HepG2 (cell line): ENCODE measurements around the gene KRT77. TPM values are rescaled to one million over a fixed set of nuclear protein-coding genes. Genes with fewer than 3 reads are reported as not detected.

ENCODE experiments used
- ATAC-seq: fragments of 200-7000 bp; cut with Tn5 transposase; 3 replicates; pipeline ENCODE4 v1.9.1; 2020; ENCODE audit warnings: mild to moderate bottlenecking, moderate library complexity
- BruUV-seq: library from RNA; stranded (reverse); fragments of 400-500 nt; replicated peaks from 2 replicates; lab custom pipeline; 2021; lab: Mats Ljungman, UMichigan
- CTCF ChIA-PET: fragments of 300-600 bp; formaldehyde crosslinking; extraction: SDS; loops from one replicate; lab custom pipeline; 2021; ENCODE audit warnings: low total read pairs, inconsistent platforms, low intra/inter-chr PET ratio; lab: Yijun Ruan, JAX
- POLR2A ChIA-PET: fragments of 350-600 bp; sonication (Branson Sonifier 250); formaldehyde crosslinking; loops from one replicate; lab custom pipeline; 2020; ENCODE audit warnings: antibody characterized with exemption, inconsistent platforms; lab: Yijun Ruan, JAX
- DNase-seq: peaks from one replicate; pipeline ENCODE4 v3.0.0-alpha.2; 2015; ENCODE audit warnings: low spot score
- FAIRE-seq: peaks from 3 replicates; lab custom pipeline; 2011; peaks lifted over from hg19 to GRCh38; lab: Jason Lieb, UNC
- H2AFZ ChIP-seq: one replicate; pipeline ENCODE4 v1.6.1; 2011; ENCODE audit warnings: low read length, inconsistent platforms
- H3K27ac ChIP-seq: fragments of 300-600 bp; 3 replicates; pipeline ENCODE4 v1.8.0; 2011; ENCODE audit warnings: mixed run types, mild to moderate bottlenecking, mixed read lengths, low read length, inconsistent platforms; ENCODE audit not compliant: insufficient read depth; ENCODE audit errors: extremely low read length
- H3K27me3 ChIP-seq, 2 experiments: fragments of 200-600 bp in 1 of 2; 2 replicates in 1 of 2; 3 replicates in 1 of 2; pipeline versions ENCODE4 v1.6.0 to v1.8.0; 2011; ENCODE audit warnings: low read length in 2 of 2, mild to moderate bottlenecking in 2 of 2, moderate library complexity in 2 of 2, inconsistent platforms in 1 of 2; ENCODE audit not compliant: insufficient read depth in 2 of 2, control insufficient read depth in 1 of 2
- H3K36me3 ChIP-seq, 2 experiments: fragments of 200-600 bp in 1 of 2; replicated peaks in 1 of 2; 2 replicates in 1 of 2; 3 replicates in 1 of 2; pipeline versions ENCODE4 v1.5.1 to v1.8.0; 2011; ENCODE audit warnings: low read length in 2 of 2, inconsistent platforms in 1 of 2; ENCODE audit not compliant: insufficient read depth in 2 of 2, control insufficient read depth in 1 of 2
- H3K4me1 ChIP-seq: 2 replicates; pipeline ENCODE4 v1.5.1; 2012; ENCODE audit warnings: low read length, inconsistent platforms; ENCODE audit not compliant: insufficient read depth
- H3K4me2 ChIP-seq: 2 replicates; pipeline ENCODE4 v1.6.0; 2011; ENCODE audit warnings: low read depth, low read length, inconsistent platforms
- H3K4me3 ChIP-seq, 3 experiments: fragments of 200-600 bp in 1 of 3; sonication (generic), shearing (Covaris generic) in 1 of 3; replicated peaks in 1 of 3; 2 replicates each; pipeline ENCODE4 v1.5.1; 2011 to 2016; ENCODE audit warnings: low read length in 3 of 3, inconsistent platforms in 2 of 3, low read depth in 2 of 3, mild to moderate bottlenecking in 2 of 3, control low read depth in 1 of 3, mixed read lengths in 1 of 3; ENCODE audit not compliant: insufficient read depth in 1 of 3
- H3K79me2 ChIP-seq: one replicate; pipeline ENCODE4 v1.6.1; 2011; ENCODE audit warnings: low read length, inconsistent platforms; ENCODE audit not compliant: insufficient read depth
- H3K9ac ChIP-seq: 2 replicates; pipeline ENCODE4 v1.6.0; 2011; ENCODE audit warnings: mild to moderate bottlenecking, low read depth, low read length, inconsistent platforms; ENCODE audit not compliant: insufficient read depth
- H3K9me3 ChIP-seq: 2 replicates; pipeline ENCODE4 v1.5.1; 2012; ENCODE audit warnings: mild to moderate bottlenecking, low read length
- H4K20me1 ChIP-seq: 2 replicates; pipeline ENCODE4 v1.6.0; 2011; ENCODE audit warnings: inconsistent platforms, mild to moderate bottlenecking, low read length, moderate library complexity; ENCODE audit not compliant: insufficient read depth
- MYC ChIP-seq: sonication (generic); formaldehyde crosslinking; IDR thresholded peaks from 2 replicates; pipeline ENCODE4 v1.9.0; 2021; ENCODE audit warnings: missing genetic modification reagents, borderline replicate concordance
- RXRB ChIP-seq: IDR thresholded peaks from 2 replicates; pipeline ENCODE4 v1.6.1; 2016; ENCODE audit warnings: borderline replicate concordance, missing genetic modification reagents, missing compliant biosample characterization
- SAFB2 ChIP-seq: sonication (generic); formaldehyde crosslinking; IDR thresholded peaks from 2 replicates; pipeline ENCODE4 v1.5.1; 2020; ENCODE audit warnings: missing genetic modification reagents, low read depth, mild to moderate bottlenecking, borderline replicate concordance
- TARDBP ChIP-seq: sonication (generic); formaldehyde crosslinking; IDR thresholded peaks from 2 replicates; pipeline ENCODE4 v1.8.0; 2022; ENCODE audit warnings: mild to moderate bottlenecking, missing genetic modification reagents
- ZNF383 ChIP-seq: sonication (generic); formaldehyde crosslinking; IDR thresholded peaks from 2 replicates; pipeline ENCODE4 v1.4.0; 2020; ENCODE audit warnings: missing genetic modification reagents, mild to moderate bottlenecking, borderline replicate concordance
- ZNF772 ChIP-seq: sonication (generic); formaldehyde crosslinking; IDR thresholded peaks from 2 replicates; pipeline ENCODE4 v1.5.0; 2020; ENCODE audit warnings: mild to moderate bottlenecking, missing genetic modification reagents
- WGBS: methylation state at CpG from one replicate; pipeline ENCODE4 v1.1.6; 2017; ENCODE audit warnings: low lambda C conversion rate; 5-methylcytosine and 5-hydroxymethylcytosine counted together
- in situ Hi-C: cut with HindIII; loops from 2 replicates; pipeline ENCODE4 v1.10.0; 2017; ENCODE audit warnings: low pct_unique_long_range_greater_than_20kb; ENCODE audit not compliant: extremely low pct_ligation_motif_present
- intact Hi-C: fragments of 100-400 bp; cut with micrococcal nuclease; formaldehyde crosslinking; loops from one replicate; pipeline ENCODE4 v1.10.0; 2022; ENCODE audit not compliant: unreplicated experiment
- polyA plus RNA-seq, 8 experiments: library from polyadenylated mRNA; depleted of rRNA in 3 of 8; stranded (reverse) in 7 of 8; unstranded in 1 of 8; fragments of >200 nt; fragmentation: Illumina TruSeq in 4 of 8; extraction: Trizol in 4 of 8; gene quantifications; 2 replicates each; pipeline versions ENCODE4 v1.2.1 to v1.2.3, GENCODE V29; 2011 to 2016; ENCODE audit warnings: low read depth in 4 of 8, missing spikeins in 1 of 8, mixed read lengths in 1 of 8; ENCODE audit not compliant: insufficient read depth in 1 of 8
- total RNA-seq, 5 experiments: library from RNA; depleted of rRNA; stranded (reverse); fragments of >200 nt; fragmentation: Illumina TruSeq; extraction: Trizol; gene quantifications; 2 replicates each; pipeline ENCODE4 v1.2.3, GENCODE V29; 2016; ENCODE audit warnings: low read depth in 1 of 5
- TF ChIP-seq, protein P1 (sequence below): sonication (generic); formaldehyde crosslinking; IDR thresholded peaks from 2 replicates; pipeline ENCODE4 v1.4.0; 2020; ENCODE audit warnings: missing genetic modification reagents, borderline replicate concordance
- TF ChIP-seq, protein P2 (sequence below), 2 experiments: fragments of 450-650 bp in 1 of 2; sonication (generic) in 1 of 2; formaldehyde crosslinking; IDR thresholded peaks; 2 replicates each; pipeline versions ENCODE4 v1.5.0 to v1.8.0; 2020 to 2022; ENCODE audit warnings: mild to moderate bottlenecking in 1 of 2, missing genetic modification reagents in 1 of 2

KRT77 gene
- total and polyA plus RNA-seq, 2 of the 13 experiments (the other 11 are each of a cell fraction or from before 2014, with no cell fraction given): not detected

DNA sequence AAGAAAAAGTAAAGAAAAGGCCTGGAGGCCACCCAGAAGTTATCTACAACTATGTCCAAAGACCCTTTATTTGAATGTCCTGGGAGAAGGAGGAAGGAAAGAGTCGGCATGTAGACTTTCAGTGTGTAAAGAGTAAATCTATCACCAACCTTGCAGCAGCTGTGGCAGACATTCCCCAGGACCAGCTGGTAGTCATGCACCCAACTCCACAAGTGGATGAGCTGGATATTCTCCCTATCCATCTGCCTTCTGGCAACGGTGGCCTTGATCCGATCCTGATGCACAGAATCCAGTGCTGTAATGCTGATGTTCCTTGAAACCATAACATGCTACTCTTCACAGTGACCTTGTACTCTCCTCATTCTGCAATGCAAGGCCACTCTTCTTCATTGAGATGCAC is 46.5 kb upstream of the KRT77 start (continued):
- TF ChIP-seq ZNF383 (CRISPR knock-in tag): no peak
- TF ChIP-seq, protein P1, sequence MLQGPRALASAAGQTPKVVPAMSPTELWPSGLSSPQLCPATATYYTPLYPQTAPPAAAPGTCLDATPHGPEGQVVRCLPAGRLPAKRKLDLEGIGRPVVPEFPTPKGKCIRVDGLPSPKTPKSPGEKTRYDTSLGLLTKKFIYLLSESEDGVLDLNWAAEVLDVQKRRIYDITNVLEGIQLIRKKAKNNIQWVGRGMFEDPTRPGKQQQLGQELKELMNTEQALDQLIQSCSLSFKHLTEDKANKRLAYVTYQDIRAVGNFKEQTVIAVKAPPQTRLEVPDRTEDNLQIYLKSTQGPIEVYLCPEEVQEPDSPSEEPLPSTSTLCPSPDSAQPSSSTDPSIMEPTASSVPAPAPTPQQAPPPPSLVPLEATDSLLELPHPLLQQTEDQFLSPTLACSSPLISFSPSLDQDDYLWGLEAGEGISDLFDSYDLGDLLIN (CRISPR knock-in tag): no peak
- TF ChIP-seq RXRB (CRISPR knock-in tag): no peak
- TF ChIP-seq SAFB2 (CRISPR knock-in tag): no peak
- TF ChIP-seq, protein P2, sequence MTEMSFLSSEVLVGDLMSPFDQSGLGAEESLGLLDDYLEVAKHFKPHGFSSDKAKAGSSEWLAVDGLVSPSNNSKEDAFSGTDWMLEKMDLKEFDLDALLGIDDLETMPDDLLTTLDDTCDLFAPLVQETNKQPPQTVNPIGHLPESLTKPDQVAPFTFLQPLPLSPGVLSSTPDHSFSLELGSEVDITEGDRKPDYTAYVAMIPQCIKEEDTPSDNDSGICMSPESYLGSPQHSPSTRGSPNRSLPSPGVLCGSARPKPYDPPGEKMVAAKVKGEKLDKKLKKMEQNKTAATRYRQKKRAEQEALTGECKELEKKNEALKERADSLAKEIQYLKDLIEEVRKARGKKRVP (CRISPR knock-in tag; IDR thresholded peaks at IDR 0.05): no peak
- no peak for TF ChIP-seq TARDBP (CRISPR knock-in tag)

DNA sequence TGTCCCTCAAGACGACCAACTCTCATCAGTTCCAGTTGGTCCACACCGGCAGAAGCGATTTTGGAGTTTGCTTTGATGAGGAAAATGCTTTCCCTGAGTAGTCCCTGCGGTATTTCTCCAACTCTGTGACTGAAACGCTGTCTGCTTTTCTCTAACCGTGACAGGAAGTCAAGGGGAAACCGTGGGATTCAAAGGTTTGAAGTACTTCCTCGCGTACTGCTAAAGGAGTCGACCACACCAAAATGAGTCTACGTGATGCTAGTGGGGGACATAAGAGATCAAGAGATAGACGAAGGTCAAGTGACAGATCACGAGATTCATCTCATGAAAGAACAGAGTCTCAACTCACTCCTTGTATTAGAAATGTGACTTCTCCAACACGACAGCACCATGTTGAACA is 45.3 kb upstream of the KRT77 start:
- Histone ChIP-seq H3K9ac (no peak overlapping the region), H2AFZ (no peak overlapping the region), H3K4me1 (no peaks in the 10 kb centered on the region), H3K27me3 (peaks cover 1 to 8% of the 10 kb centered on the region in 2 experiments; a peak in 3 of 5 replicates), H3K36me3 (no peaks in the 10 kb centered on the region), H3K9me3 (no peaks in the 10 kb centered on the region), H3K27ac (no peak overlapping the region), H4K20me1 (no peaks in the 10 kb centered on the region)
- WGBS: 11% methylated on average over 14 of the region's 14 CpGs
- no peak for DNase-seq
- no TSS peak for BruUV-seq
- no peak for ATAC-seq
- CTCF ChIA-PET: no interaction called here
- no peak for FAIRE-seq
- intact Hi-C loops: no loop called here
- TF ChIP-seq ZNF772 (no peak), MYC (CRISPR knock-in tag) (no peak)
- TF ChIP-seq, all 625 proteins: peak for 0
- H3K4me2 ChIP-seq: no peak overlapping the region
- H3K4me3 ChIP-seq: no peak overlapping the region
- H3K79me2 ChIP-seq: no peaks in the 10 kb centered on the region
- POLR2A ChIA-PET: no interaction called here
- in situ Hi-C loops: no loop called here
